DOHH2 (cell line): ENCODE data around the gene USP40.

Source experiments
- H3F3A ChIP-seq: fragments of 200-600 bp; sonication (generic), shearing (Covaris generic); 2 replicates; pipeline ENCODE4 v1.6.0; 2016; ENCODE audit warnings: antibody characterized with exemption, mild to moderate bottlenecking; ENCODE audit not compliant: control insufficient read depth, insufficient read depth
- H3K27ac ChIP-seq: fragments of 200-600 bp; sonication (generic); 2 replicates; pipeline ENCODE4 v1.5.1; 2014; ENCODE audit warnings: low read depth, mild to moderate bottlenecking, low read length, moderate library complexity
- H3K27me3 ChIP-seq: fragments of 200-600 bp; sonication (generic); 2 replicates; pipeline ENCODE4 v1.6.1; 2014; ENCODE audit warnings: mild to moderate bottlenecking, low read length, mixed read lengths; ENCODE audit not compliant: control insufficient read depth
- H3K36me3 ChIP-seq: fragments of 200-600 bp; sonication (generic); 2 replicates; pipeline ENCODE4 v1.6.1; 2014; ENCODE audit warnings: mild to moderate bottlenecking, low read length, moderate library complexity, mixed read lengths; ENCODE audit not compliant: control insufficient read depth
- H3K4me1 ChIP-seq: fragments of 200-600 bp; sonication (generic); 2 replicates; pipeline ENCODE4 v1.6.1; 2014; ENCODE audit warnings: mild to moderate bottlenecking, low read length, mixed read lengths; ENCODE audit not compliant: control insufficient read depth
- H3K4me2 ChIP-seq: fragments of 200-600 bp; sonication (generic); 2 replicates; pipeline ENCODE4 v1.6.0; 2014; ENCODE audit warnings: mild to moderate bottlenecking, low read length, moderate library complexity
- H3K4me3 ChIP-seq: fragments of 200-600 bp; sonication (generic); 2 replicates; pipeline ENCODE4 v1.5.1; 2014; ENCODE audit warnings: mild to moderate bottlenecking, low read length, mixed read lengths
- H3K79me2 ChIP-seq: fragments of 200-600 bp; sonication (generic); 2 replicates; pipeline ENCODE4 v1.6.1; 2014; ENCODE audit warnings: mild to moderate bottlenecking, low read length, mixed read lengths; ENCODE audit not compliant: control insufficient read depth
- H3K9me2 ChIP-seq: fragments of 200-600 bp; sonication (generic); replicated peaks from 2 replicates; pipeline ENCODE4 v1.6.1; 2014; ENCODE audit warnings: mild to moderate bottlenecking, low read length, mixed read lengths; ENCODE audit not compliant: control insufficient read depth
- H3K9me3 ChIP-seq: fragments of 200-600 bp; sonication (generic); 2 replicates; pipeline ENCODE4 v1.6.1; 2014; ENCODE audit warnings: antibody characterized with exemption, low read length, mixed read lengths; ENCODE audit not compliant: control insufficient read depth, insufficient read depth
- H4K20me1 ChIP-seq: fragments of 200-600 bp; sonication (generic); 2 replicates; pipeline ENCODE4 v1.6.0; 2014; ENCODE audit warnings: low read depth, mild to moderate bottlenecking, antibody characterized with exemption, low read length, moderate library complexity; ENCODE audit not compliant: control insufficient read depth, insufficient read depth
- CTCF ChIP-seq: fragments of 200-600 bp; sonication (generic); IDR thresholded peaks from one replicate; pipeline ENCODE4 v1.5.1; 2014; ENCODE audit warnings: antibody characterized with exemption, mild to moderate bottlenecking, low read depth, low read length; ENCODE audit not compliant: poor library complexity, severe bottlenecking
- EZH2phosphoT487 ChIP-seq: fragments of 200-600 bp; sonication (generic); IDR thresholded peaks from 2 replicates; pipeline ENCODE4 v1.6.1; 2017; ENCODE audit warnings: borderline replicate concordance, mild to moderate bottlenecking, antibody characterized with exemption, low read length, moderate library complexity, mixed read lengths

Gene USP40

DNA sequence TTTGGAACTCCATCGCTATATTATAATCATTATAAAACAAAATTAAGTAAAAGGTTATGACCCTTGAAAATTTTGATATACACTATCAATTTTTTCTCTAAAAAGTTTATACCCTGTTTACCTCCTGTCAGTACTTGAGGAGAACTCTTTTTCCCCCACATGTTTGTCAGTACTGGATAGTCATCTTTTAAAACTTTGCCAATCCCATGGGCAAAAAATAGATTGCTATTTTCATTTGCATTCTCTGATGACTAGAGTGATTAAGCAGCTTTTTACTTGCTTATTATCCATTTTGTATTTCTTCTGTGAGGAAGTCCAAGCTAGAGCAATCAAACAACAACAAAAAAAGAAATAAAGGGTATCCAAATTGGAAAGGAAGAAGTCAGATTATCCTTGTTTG lies 135.9 kb downstream of the USP40 start:
- H3K4me3 ChIP-seq, result no peak overlapping the region
- TF ChIP-seq CTCF (no peak), EZH2phosphoT487 (no peak)

GRCh38 chr2:233430081-233430480 lies 136.5 kb downstream of the USP40 start:
- Histone ChIP-seq H3F3A (peaks cover 3% of the 10 kb centered on the region; the same call in 1 of the 2 replicates), H3K4me2 (no peak overlapping the region), H3K4me1 (no peaks in the 10 kb centered on the region), H4K20me1 (no peaks in the 10 kb centered on the region; the same call in 1 of the 2 replicates), H3K79me2 (peaks cover 42% of the 10 kb centered on the region), H3K9me3 (no peaks in the 10 kb centered on the region), H3K36me3 (peaks cover 9% of the 10 kb centered on the region), H3K4me3 (no peak overlapping the region), H3K27ac (no peak overlapping the region), H3K27me3 (no peaks in the 10 kb centered on the region), H3K9me2 (no peaks in the 10 kb centered on the region)
- TF ChIP-seq EZH2phosphoT487 (no peak), CTCF (no peak)

More for the DNA sequence above, 135.9 kb downstream of the USP40 start:
- peaks cover 38% of the 10 kb centered on the region for H3K79me2 ChIP-seq
- peaks cover 3% of the 10 kb centered on the region; the same call in 1 of the 2 replicates for H3F3A ChIP-seq
- no peaks in the 10 kb centered on the region for H3K4me1 ChIP-seq
- H3K9me3 ChIP-seq, result no peaks in the 10 kb centered on the region
- no peaks in the 10 kb centered on the region for H3K9me2 ChIP-seq
- no peaks in the 10 kb centered on the region; the same call in 1 of the 2 replicates for H4K20me1 ChIP-seq
- no peaks in the 10 kb centered on the region for H3K27me3 ChIP-seq
- no peak overlapping the region for H3K4me2 ChIP-seq
- H3K36me3 ChIP-seq, result peaks cover 15% of the 10 kb centered on the region
- H3K27ac ChIP-seq, result no peak overlapping the region

- Histone ChIP-seq H3K27ac (no peak overlapping the region), H3K9me3 (no peaks in the 10 kb centered on the region)
Measured at GRCh38 chr2:233429175-233429897, 137.2 kb downstream of the USP40 start.

More at GRCh38 chr2:233429175-233429897, 137.2 kb downstream of the USP40 start:
- Histone ChIP-seq H3K4me2 (no peak overlapping the region), H3K27me3 (no peaks in the 10 kb centered on the region), H4K20me1 (no peaks in the 10 kb centered on the region; the same call in 1 of the 2 replicates), H3K4me3 (no peak overlapping the region), H3K79me2 (peaks cover 48% of the 10 kb centered on the region), H3F3A (peaks cover 3% of the 10 kb centered on the region; the same call in 1 of the 2 replicates), H3K4me1 (no peaks in the 10 kb centered on the region), H3K36me3 (peaks cover 6% of the 10 kb centered on the region; the same call in 1 of the 2 replicates), H3K9me2 (no peaks in the 10 kb centered on the region)
- no peak for TF ChIP-seq EZH2phosphoT487
- TF ChIP-seq CTCF, result no peak
